Thoracic aorta endothelial cell (primary cell): ENCODE data around the gene VPS13D. TPM values are rescaled to one million over a fixed set of nuclear protein-coding genes. Genes with fewer than 3 reads are reported as not detected.

Experiments used
- small RNA-seq: library from RNA; depleted of rRNA; stranded (forward); fragments of <200 nt; gene quantifications from one replicate; pipeline ENCODE3, GENCODE V24; 2012
- total RNA-seq: library from RNA; depleted of rRNA; stranded (reverse); fragments of >200 nt; gene quantifications from 2 replicates; pipeline ENCODE4 v1.2.3, GENCODE V29; 2012

The VPS13D gene
- 46.2 and 48.3 TPM in 2 replicates for total RNA-seq

GRCh38 chr1:12229835-12230548, at the start of gene VPS13D:
VPS13D (plus strand) TSS chr1:12230030; CDS start chr1:12234267, 4,237 bp downstream.

Small RNA genes lying within 50 kb of the gene (small RNA-seq; reads per million reads assigned to genes)
- gene MIR4632, result not detected
- gene RF00156, result not detected
- gene SNORA59A, result not detected

Other genes with a start within 250 kb of the VPS13D start
- 68.8 and 72.4 TPM in 2 replicates for gene MFN2, start 249.6 kb upstream of the VPS13D start, total RNA-seq
- 19.5 and 31.9 TPM in 2 replicates for gene MIIP, start 210.5 kb upstream of the VPS13D start, total RNA-seq
- under 0.01 and 0.22 TPM in 2 replicates for gene TNFRSF8, start 166.7 kb upstream of the VPS13D start, total RNA-seq
- gene TNFRSF1B, start 63.0 kb upstream of the VPS13D start, total RNA-seq, result 28.1 and 30.5 TPM in 2 replicates